K562 (cell line): ENCODE data around the gene PGK2. TPM values are rescaled to one million over a fixed set of nuclear protein-coding genes. Genes with fewer than 3 reads are reported as not detected.

ENCODE experiments used
- GMEB1 ChIP-seq: fragments of 250-450 bp; sonication (Bioruptor Pico); IDR thresholded peaks from 2 replicates; pipeline ENCODE4 v1.4.0; 2020; ENCODE audit warnings: mild to moderate bottlenecking
- HDAC6 ChIP-seq: IDR thresholded peaks from 2 replicates; pipeline ENCODE4 v1.6.1; 2012; ENCODE audit warnings: low read depth, mild to moderate bottlenecking, control low read depth, inconsistent platforms, low read length, moderate library complexity
- HDGF ChIP-seq: fragments of 450-650 bp; IDR thresholded peaks from 2 replicates; pipeline ENCODE4 v1.6.1; 2016
- HEY1 ChIP-seq: fragments of 250-450 bp; sonication (Bioruptor Pico); IDR thresholded peaks from 2 replicates; pipeline ENCODE4 v1.5.0; 2020; ENCODE audit warnings: mild to moderate bottlenecking, moderate library complexity, borderline replicate concordance
- KAT2B ChIP-seq: IDR thresholded peaks from one replicate; pipeline ENCODE4 v1.6.1; 2012; ENCODE audit warnings: low read depth, mild to moderate bottlenecking, control low read depth, inconsistent platforms, low read length, moderate library complexity
- MCM7 ChIP-seq, 2 experiments: fragments of 450-650 bp; IDR thresholded peaks; 2 replicates each; pipeline ENCODE4 v1.6.1; 2016 to 2018
- MYC ChIP-seq, 2 experiments: fragments of 250-450 bp in 1 of 2; sonication (Bioruptor Pico) in 1 of 2; IDR thresholded peaks; 2 replicates each; pipeline versions ENCODE4 v1.5.1 to v1.6.1; 2012 to 2021; ENCODE audit warnings: low read depth in 2 of 2, borderline replicate concordance in 1 of 2, improper control_type of control experiment in 1 of 2, low read length in 1 of 2, mild to moderate bottlenecking in 1 of 2, moderate library complexity in 1 of 2
- RFX1 ChIP-seq: fragments of 450-650 bp; IDR thresholded peaks from 2 replicates; pipeline ENCODE4 v1.6.1; 2016; ENCODE audit warnings: mild to moderate bottlenecking, moderate library complexity
- SAFB ChIP-seq: fragments of 200-400 bp; formaldehyde crosslinking; IDR thresholded peaks from 2 replicates; pipeline ENCODE4 v1.6.1; 2017; ENCODE audit warnings: low read depth, low read length, borderline replicate concordance
- STAT6 ChIP-seq: sonication (generic); formaldehyde crosslinking; IDR thresholded peaks from 2 replicates; pipeline ENCODE4 v1.8.1; 2023; ENCODE audit warnings: mild to moderate bottlenecking, missing genetic modification reagents
- ZNF668 ChIP-seq: fragments of 250-450 bp; sonication (Bioruptor Pico); IDR thresholded peaks from 2 replicates; pipeline ENCODE4 v1.8.0; 2022; ENCODE audit warnings: mild to moderate bottlenecking, inconsistent platforms
- polyA plus RNA-seq, 8 experiments: library from polyadenylated mRNA; depleted of rRNA in 4 of 8; stranded (reverse) in 5 of 8; unstranded in 3 of 8; fragments of >200 nt; fragmentation: Nextera tagmentation in 2 of 8; fragmentation: Illumina TruSeq in 1 of 8; extraction: Ambion mirVana in 2 of 8; extraction: Trizol in 1 of 8; gene quantifications; 2 replicates each; pipeline versions ENCODE4 v1.2.1 to v1.2.3, GENCODE V29; 2011 to 2014; ENCODE audit warnings: inconsistent platforms in 1 of 8, missing spikeins in 1 of 8
- total RNA-seq, 7 experiments: library from RNA; depleted of rRNA in 6 of 7; stranded (reverse); fragments of >200 nt in 6 of 7; fragmentation: Illumina TruSeq in 2 of 7; extraction: Trizol in 2 of 7; gene quantifications; 2 replicates each; pipeline versions ENCODE4 v1.2.1 to v1.2.3, GENCODE V29; 2011 to 2021; ENCODE audit warnings: low replicate concordance in 1 of 7
- TF ChIP-seq, protein P1 (sequence below), 2 experiments: fragments of 150-350 bp in 1 of 2; IDR thresholded peaks; 2 replicates each; pipeline ENCODE4 v1.6.1; 2012 to 2016; ENCODE audit warnings: low read depth in 2 of 2, low read length in 2 of 2, mild to moderate bottlenecking in 1 of 2, moderate library complexity in 1 of 2
- TF ChIP-seq, protein P2 (sequence below): fragments of 450-650 bp; IDR thresholded peaks from 2 replicates; pipeline ENCODE4 v1.6.1; 2016; ENCODE audit warnings: low read depth, mild to moderate bottlenecking, moderate library complexity
- TF ChIP-seq, protein P3 (sequence below): sonication (generic); formaldehyde crosslinking; IDR thresholded peaks from 2 replicates; pipeline ENCODE4 v1.8.0; 2022; ENCODE audit warnings: missing genetic modification reagents, mild to moderate bottlenecking, borderline replicate concordance

Gene PGK2
- total and polyA plus RNA-seq, 9 of the 15 experiments (the other 6 are each of a cell fraction or from before 2014, with no cell fraction given): not detected

DNA sequence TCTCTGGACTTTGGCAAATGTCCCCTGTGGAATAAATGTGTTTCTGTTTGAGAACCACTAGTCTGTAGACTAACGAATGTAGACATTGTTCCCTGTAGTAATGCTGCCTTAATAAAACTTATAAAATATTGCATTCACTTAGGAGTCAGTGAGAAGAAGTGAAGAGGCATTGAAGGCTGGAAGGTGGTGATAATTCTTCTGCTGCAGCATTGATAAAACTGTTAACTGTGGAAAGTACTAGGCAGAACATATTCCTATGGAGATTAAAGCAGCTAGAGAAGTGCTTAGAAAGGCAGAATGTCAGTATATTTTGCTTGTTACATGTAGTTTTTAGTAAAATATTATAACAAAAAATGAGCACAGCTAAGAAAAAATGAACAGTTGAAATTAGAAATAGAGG lies 4.8 kb downstream of the PGK2 start (continued):
- TF ChIP-seq, protein P1, sequence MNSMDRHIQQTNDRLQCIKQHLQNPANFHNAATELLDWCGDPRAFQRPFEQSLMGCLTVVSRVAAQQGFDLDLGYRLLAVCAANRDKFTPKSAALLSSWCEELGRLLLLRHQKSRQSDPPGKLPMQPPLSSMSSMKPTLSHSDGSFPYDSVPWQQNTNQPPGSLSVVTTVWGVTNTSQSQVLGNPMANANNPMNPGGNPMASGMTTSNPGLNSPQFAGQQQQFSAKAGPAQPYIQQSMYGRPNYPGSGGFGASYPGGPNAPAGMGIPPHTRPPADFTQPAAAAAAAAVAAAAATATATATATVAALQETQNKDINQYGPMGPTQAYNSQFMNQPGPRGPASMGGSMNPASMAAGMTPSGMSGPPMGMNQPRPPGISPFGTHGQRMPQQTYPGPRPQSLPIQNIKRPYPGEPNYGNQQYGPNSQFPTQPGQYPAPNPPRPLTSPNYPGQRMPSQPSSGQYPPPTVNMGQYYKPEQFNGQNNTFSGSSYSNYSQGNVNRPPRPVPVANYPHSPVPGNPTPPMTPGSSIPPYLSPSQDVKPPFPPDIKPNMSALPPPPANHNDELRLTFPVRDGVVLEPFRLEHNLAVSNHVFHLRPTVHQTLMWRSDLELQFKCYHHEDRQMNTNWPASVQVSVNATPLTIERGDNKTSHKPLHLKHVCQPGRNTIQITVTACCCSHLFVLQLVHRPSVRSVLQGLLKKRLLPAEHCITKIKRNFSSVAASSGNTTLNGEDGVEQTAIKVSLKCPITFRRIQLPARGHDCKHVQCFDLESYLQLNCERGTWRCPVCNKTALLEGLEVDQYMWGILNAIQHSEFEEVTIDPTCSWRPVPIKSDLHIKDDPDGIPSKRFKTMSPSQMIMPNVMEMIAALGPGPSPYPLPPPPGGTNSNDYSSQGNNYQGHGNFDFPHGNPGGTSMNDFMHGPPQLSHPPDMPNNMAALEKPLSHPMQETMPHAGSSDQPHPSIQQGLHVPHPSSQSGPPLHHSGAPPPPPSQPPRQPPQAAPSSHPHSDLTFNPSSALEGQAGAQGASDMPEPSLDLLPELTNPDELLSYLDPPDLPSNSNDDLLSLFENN (IDR thresholded peaks at IDR 0.05; ENCODE audit: low read depth in 2 of 2, low read length in 2 of 2): 0 out of 4 replicates have a peak, but pooled peaks of 1 of the 2 experiments have one; percentile 29
- TF ChIP-seq MYC (IDR thresholded peaks at IDR 0.05; ENCODE audit: low read depth, low read length): no peak
- TF ChIP-seq MYC (CRISPR knock-in tag; IDR thresholded peaks at IDR 0.05; ENCODE audit: borderline replicate concordance, low read depth): no peak
- TF ChIP-seq, protein P2, sequence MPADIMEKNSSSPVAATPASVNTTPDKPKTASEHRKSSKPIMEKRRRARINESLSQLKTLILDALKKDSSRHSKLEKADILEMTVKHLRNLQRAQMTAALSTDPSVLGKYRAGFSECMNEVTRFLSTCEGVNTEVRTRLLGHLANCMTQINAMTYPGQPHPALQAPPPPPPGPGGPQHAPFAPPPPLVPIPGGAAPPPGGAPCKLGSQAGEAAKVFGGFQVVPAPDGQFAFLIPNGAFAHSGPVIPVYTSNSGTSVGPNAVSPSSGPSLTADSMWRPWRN: no peak
- TF ChIP-seq ZNF668 (CRISPR knock-in tag): no peak
- no peak for TF ChIP-seq STAT6 (CRISPR knock-in tag)
- TF ChIP-seq GMEB1 (CRISPR knock-in tag): no peak
- no peak for TF ChIP-seq HEY1
- no peak for TF ChIP-seq HDAC6
- TF ChIP-seq, protein P3, sequence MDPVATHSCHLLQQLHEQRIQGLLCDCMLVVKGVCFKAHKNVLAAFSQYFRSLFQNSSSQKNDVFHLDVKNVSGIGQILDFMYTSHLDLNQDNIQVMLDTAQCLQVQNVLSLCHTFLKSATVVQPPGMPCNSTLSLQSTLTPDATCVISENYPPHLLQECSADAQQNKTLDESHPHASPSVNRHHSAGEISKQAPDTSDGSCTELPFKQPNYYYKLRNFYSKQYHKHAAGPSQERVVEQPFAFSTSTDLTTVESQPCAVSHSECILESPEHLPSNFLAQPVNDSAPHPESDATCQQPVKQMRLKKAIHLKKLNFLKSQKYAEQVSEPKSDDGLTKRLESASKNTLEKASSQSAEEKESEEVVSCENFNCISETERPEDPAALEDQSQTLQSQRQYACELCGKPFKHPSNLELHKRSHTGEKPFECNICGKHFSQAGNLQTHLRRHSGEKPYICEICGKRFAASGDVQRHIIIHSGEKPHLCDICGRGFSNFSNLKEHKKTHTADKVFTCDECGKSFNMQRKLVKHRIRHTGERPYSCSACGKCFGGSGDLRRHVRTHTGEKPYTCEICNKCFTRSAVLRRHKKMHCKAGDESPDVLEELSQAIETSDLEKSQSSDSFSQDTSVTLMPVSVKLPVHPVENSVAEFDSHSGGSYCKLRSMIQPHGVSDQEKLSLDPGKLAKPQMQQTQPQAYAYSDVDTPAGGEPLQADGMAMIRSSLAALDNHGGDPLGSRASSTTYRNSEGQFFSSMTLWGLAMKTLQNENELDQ (CRISPR knock-in tag): no peak
- TF ChIP-seq MCM7 (IDR thresholded peaks at IDR 0.05): no peak
- TF ChIP-seq HDGF: no peak
- TF ChIP-seq KAT2B: no peak
- TF ChIP-seq RFX1: peak; percentile 27; the same call in 1 of the 2 replicates
- no peak for TF ChIP-seq SAFB
